Measurements from ENCODE around the gene NCBP2L.

- TF ChIP-seq POLR2AphosphoS5 (IDR thresholded peaks at IDR 0.05) (no peak), CTCF (IDR thresholded peaks at IDR 0.05) (no peak), POLR2A (IDR thresholded peaks at IDR 0.05; ENCODE audit: low read depth) (no peak)
Measured at GRCh38 chrX:107769581-107770317, 7.8 kb upstream of the NCBP2L start.

Measured in esophagus muscularis mucosa (tissue), 3 donors.